Psoas muscle (tissue), 8 donors: ENCODE measurements around the gene LGALS3. TPM values are rescaled to one million over a fixed set of nuclear protein-coding genes. Genes with fewer than 3 reads are reported as not detected.

ENCODE experiments used
- ATAC-seq, 4 donors: fragments of 200-7000 bp; cut with Tn5 transposase; one replicate each; pipeline ENCODE4 v1.9.1; 2020; ENCODE audit warnings: moderate library complexity in 3 of 4, mild to moderate bottlenecking in 2 of 4
- DNase-seq, 2 donors: peaks; one replicate each; pipeline ENCODE4 v3.0.0-alpha.2; 2020
- H3K27ac ChIP-seq: fragments of 200-600 bp; one replicate; pipeline ENCODE4 v1.8.0; 2022
- H3K27me3 ChIP-seq, 3 donors: fragments of 200-600 bp in 1 of 3; one replicate each; pipeline versions ENCODE4 v1.6.1 to v1.8.0; 2013 to 2022; ENCODE audit warnings: low read length in 2 of 3, mild to moderate bottlenecking in 2 of 3, moderate library complexity in 1 of 3; ENCODE audit not compliant: insufficient read depth in 3 of 3
- H3K36me3 ChIP-seq, 2 donors: fragments of 200-600 bp in 1 of 2; one replicate each; pipeline versions ENCODE4 v1.6.1 to v1.8.0; 2013 to 2022; ENCODE audit warnings: low read depth in 1 of 2, mild to moderate bottlenecking in 1 of 2, moderate library complexity in 1 of 2; ENCODE audit not compliant: insufficient read depth in 1 of 2
- H3K4me1 ChIP-seq: fragments of 200-600 bp; one replicate; pipeline ENCODE4 v1.8.0; 2022
- H3K4me3 ChIP-seq: fragments of 200-600 bp; one replicate; pipeline ENCODE4 v1.8.0; 2022; ENCODE audit warnings: mild to moderate bottlenecking
- H3K9me3 ChIP-seq: fragments of 200-600 bp; one replicate; pipeline ENCODE4 v1.8.0; 2022
- WGBS, 3 donors: extraction: QIAGEN DNeasy Blood & Tissue Kit; methylation state at CpG; one replicate each; pipeline versions ENCODE4 v1.1.6 to v1.1.7; 2013; 5-methylcytosine and 5-hydroxymethylcytosine counted together
- intact Hi-C, 2 donors: fragments of 100-400 bp; cut with DNase I; formaldehyde crosslinking; loops; one replicate each; pipeline versions ENCODE4 v1.11.0 to v1.14.2; 2022
- polyA plus RNA-seq, 3 donors: library from polyadenylated mRNA; stranded (reverse); fragments of 200-250 nt; gene quantifications; one replicate each; pipeline ENCODE4 v1.2.3, GENCODE V29; 2013
- total RNA-seq, 4 donors: library from RNA; stranded (reverse); fragmentation: NEBNext Ultra II Directional in 2 of 4; extraction: Animal tissue kit (Norgen Biotek cat#: 25700) in 2 of 4; gene quantifications; one replicate each; pipeline versions ENCODE4 v1.2.1 to v1.2.4, GENCODE V29; 2021 to 2023
- TF ChIP-seq, protein P1 (sequence below): fragments of 200-600 bp; IDR thresholded peaks from one replicate; pipeline ENCODE4 v1.8.0; 2022; ENCODE audit warnings: antibody characterized with exemption
- donor health status: healthy with polysubstance abuse.
- donor health status: DM: no; HTN: no; CAD: no; lungs with moderate emphysema.
- donor health status: Bipolar disorder and iron deficiency.
- donor health status: healthy.
- donor health status: DM: yes; HTN: yes; CAD: no.
- donor health status: DM: no; HTN: no; CAD: no.
- donor health status: DM: no; HTN: no; CAD: no.
- donor health status: DM: yes; HTN: yes; CAD: no.

Gene LGALS3
- total and polyA plus RNA-seq, 7 donors: 27.7 to 71.4 (median 44.7) TPM

DNA sequence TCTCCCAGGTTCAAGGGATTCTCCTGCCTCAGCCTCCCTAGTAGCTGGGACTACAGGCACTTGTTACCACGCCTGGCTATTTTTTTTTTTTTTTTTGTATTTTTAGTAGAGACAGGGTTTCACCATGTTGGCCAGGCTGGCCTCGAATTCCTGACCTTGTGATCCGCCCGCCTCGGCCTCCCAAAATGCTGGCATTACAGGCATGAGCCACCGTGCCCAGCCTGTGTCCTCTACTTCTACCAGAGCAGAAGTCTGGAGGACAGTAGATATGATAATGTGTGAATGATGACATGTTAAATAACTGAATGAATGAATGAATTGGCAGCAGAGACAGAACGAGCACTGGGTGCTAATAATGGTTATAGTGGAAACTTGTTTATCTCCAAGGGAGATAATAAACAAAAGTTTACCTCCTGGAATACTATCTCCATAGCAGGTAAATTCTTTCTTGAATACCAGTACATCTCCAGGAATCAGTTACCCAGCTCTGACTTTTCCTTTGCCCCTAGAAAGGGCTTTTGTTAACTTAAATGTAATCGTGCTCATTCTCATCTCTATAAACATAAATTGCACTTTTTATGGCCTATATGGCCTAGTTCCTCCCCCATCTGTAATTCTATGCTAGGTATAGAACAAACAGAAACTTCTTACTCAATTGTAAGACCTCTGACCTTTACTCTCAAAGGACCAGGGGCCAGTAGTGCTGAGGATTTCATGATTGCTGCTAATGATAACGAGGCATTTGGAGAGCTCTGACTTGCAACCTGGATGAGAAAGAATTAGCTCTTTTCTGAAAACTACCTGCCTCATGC, 7.2 kb upstream of the LGALS3 start:
- no peak overlapping the region for H3K27ac ChIP-seq
- H3K27me3 ChIP-seq: no peaks in the 10 kb centered on the region
- H3K4me3 ChIP-seq: no peak overlapping the region
- H3K4me1 ChIP-seq: peaks cover 17% of the 10 kb centered on the region
- no peaks in the 10 kb centered on the region for H3K9me3 ChIP-seq
- WGBS, 3 donors: 87 to 90% (median 89%) methylated on average over 8 to 9 of the region's 9 CpGs
- TF ChIP-seq, protein P1, sequence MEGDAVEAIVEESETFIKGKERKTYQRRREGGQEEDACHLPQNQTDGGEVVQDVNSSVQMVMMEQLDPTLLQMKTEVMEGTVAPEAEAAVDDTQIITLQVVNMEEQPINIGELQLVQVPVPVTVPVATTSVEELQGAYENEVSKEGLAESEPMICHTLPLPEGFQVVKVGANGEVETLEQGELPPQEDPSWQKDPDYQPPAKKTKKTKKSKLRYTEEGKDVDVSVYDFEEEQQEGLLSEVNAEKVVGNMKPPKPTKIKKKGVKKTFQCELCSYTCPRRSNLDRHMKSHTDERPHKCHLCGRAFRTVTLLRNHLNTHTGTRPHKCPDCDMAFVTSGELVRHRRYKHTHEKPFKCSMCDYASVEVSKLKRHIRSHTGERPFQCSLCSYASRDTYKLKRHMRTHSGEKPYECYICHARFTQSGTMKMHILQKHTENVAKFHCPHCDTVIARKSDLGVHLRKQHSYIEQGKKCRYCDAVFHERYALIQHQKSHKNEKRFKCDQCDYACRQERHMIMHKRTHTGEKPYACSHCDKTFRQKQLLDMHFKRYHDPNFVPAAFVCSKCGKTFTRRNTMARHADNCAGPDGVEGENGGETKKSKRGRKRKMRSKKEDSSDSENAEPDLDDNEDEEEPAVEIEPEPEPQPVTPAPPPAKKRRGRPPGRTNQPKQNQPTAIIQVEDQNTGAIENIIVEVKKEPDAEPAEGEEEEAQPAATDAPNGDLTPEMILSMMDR: no peak
- no peak for DNase-seq
- H3K36me3 ChIP-seq: no peaks in the 10 kb centered on the region
- ATAC-seq: no peak
- intact Hi-C loops: no loop called here

DNA sequence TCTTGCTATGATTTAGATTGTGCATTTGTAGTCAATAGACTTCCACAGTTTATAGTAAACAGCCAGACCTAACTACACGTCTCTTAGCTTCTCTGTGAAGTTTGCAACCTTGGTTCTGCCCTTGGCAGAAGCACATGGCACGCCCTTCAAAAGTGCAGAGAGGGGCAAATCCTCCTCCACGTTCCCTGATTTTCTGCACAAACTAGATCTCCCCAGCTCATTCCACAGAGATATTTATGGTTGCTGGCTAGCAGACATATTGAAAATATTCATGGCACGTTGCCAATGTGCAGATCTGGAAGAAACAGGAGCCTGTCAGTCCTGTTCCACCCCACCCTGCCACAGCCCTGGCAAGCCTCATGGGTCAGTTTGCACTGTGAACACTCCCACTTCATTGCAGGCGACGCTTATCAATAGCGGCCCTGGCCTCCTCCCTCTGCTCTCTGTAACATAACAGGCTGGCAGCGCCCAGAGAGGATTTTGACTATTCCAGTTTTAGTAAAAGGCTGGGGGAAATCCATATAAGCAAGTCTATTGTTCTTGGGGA, 6.5 kb upstream of the LGALS3 start:
- Histone ChIP-seq H3K27me3 (no peaks in the 10 kb centered on the region), H3K36me3 (no peaks in the 10 kb centered on the region), H3K9me3 (no peaks in the 10 kb centered on the region), H3K4me1 (peaks cover 14% of the 10 kb centered on the region), H3K4me3 (no peak overlapping the region), H3K27ac (no peak overlapping the region)
- ATAC-seq (no peak), DNase-seq (no peak)
- WGBS, 3 donors: 32 to 41% (median 32%) methylated on average over 8 of the region's 8 CpGs
- intact Hi-C loops: no loop called here
- TF ChIP-seq, protein P1: no peak

DNA sequence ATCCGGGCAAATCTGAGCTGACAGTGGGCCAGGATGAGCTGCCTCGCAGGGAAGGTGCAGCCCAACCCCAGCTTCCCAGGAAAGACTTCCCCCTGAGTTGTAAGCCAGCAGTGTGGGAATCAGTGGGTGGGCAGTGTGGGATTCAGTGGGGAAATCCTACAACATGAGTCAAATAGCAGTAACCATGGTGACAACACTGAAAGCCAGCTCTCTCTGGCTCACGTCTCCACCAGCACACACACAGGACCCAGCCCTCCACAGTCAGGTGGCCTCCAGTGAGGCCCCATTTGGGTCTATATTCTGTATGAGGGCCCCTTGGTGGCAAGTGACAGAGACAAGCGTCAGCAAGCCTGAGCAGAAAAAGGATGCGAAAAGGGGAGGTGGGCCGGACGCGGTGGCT, 6.0 kb upstream of the LGALS3 start:
- no peak overlapping the region for H3K4me3 ChIP-seq

DNA sequence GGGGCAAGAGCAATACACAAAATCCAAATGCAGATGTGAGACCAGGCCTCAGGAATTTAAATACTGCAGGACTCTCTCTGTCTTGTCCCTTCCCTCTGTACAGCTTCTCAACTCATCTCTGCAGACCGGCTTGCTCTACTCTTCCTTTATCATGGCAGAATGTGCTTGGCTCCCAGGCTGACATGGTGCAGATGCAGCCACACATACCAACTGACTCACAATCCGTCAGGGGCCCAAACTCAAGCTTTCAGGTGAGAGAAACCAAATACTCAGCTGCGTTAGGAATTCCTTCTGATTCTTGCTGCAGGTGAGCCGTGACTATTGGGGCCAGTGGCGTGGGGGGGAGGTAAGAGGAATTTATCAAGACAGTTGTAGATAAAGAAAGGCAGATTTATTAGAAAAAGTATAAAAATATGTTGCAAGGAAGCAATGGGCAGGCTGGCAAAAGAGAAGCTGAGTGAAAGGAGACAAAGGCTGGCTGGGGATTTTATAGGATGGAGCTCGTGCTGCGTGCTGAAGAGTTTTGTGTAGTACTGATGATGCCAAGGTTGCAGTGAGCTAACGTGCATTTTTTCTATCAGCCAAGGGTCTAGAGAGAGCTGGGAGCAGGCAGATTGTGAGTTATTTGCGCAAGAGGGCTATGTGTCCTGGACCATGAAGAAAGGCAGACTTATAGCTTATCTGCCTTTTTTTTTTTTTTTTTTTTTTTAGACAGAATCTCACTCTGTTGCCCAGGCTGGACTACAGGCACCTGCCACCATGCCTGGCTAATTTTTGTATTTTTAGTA, 5.0 kb upstream of the LGALS3 start:
- no peaks in the 10 kb centered on the region for H3K36me3 ChIP-seq
- WGBS, 3 donors: 95 to 97% (median 96%) methylated on average over 9 of the region's 9 CpGs
- peaks cover 9% of the 10 kb centered on the region for H3K4me1 ChIP-seq
- intact Hi-C loops: no loop called here
- no peak for ATAC-seq
- no peak overlapping the region for H3K4me3 ChIP-seq
- H3K27ac ChIP-seq: no peak overlapping the region
- H3K27me3 ChIP-seq: no peaks in the 10 kb centered on the region
- DNase-seq: no peak
- TF ChIP-seq, protein P1: no peak
- no peaks in the 10 kb centered on the region for H3K9me3 ChIP-seq

More for the DNA sequence above, 6.0 kb upstream of the LGALS3 start:
- WGBS, 3 donors: 79 to 83% (median 81%) methylated on average over 8 of the region's 8 CpGs
- Histone ChIP-seq H3K4me1 (peaks cover 9% of the 10 kb centered on the region), H3K36me3 (no peaks in the 10 kb centered on the region), H3K27me3 (no peaks in the 10 kb centered on the region), H3K9me3 (no peaks in the 10 kb centered on the region), H3K27ac (no peak overlapping the region)
- ATAC-seq (peak in 1 of 4 donors; percentile 23), DNase-seq (no peak)
- intact Hi-C loops: no loop called here
- TF ChIP-seq, protein P1: no peak
